HepG2 (cell line): Measurements from ENCODE around the gene ZFP36L2. TPM values are rescaled to one million over a fixed set of nuclear protein-coding genes. Genes with fewer than 3 reads are reported as not detected.
A peak's percentile ranks its signal among the peaks of the same experiment; 100 is the strongest.

ENCODE experiments used
- ATAC-seq: fragments of 200-7000 bp; cut with Tn5 transposase; 3 replicates; pipeline ENCODE4 v1.9.1; 2020; ENCODE audit warnings: mild to moderate bottlenecking, moderate library complexity
- BruUV-seq: library from RNA; stranded (reverse); fragments of 400-500 nt; replicated peaks from 2 replicates; lab custom pipeline; 2021; lab: Mats Ljungman, UMichigan
- CTCF ChIA-PET: fragments of 300-600 bp; formaldehyde crosslinking; extraction: SDS; loops from one replicate; lab custom pipeline; 2021; ENCODE audit warnings: low total read pairs, inconsistent platforms, low intra/inter-chr PET ratio; lab: Yijun Ruan, JAX
- POLR2A ChIA-PET: fragments of 350-600 bp; sonication (Branson Sonifier 250); formaldehyde crosslinking; loops from one replicate; lab custom pipeline; 2020; ENCODE audit warnings: antibody characterized with exemption, inconsistent platforms; lab: Yijun Ruan, JAX
- DNase-seq: peaks from one replicate; pipeline ENCODE4 v3.0.0-alpha.2; 2015; ENCODE audit warnings: low spot score
- FAIRE-seq: peaks from 3 replicates; lab custom pipeline; 2011; peaks lifted over from hg19 to GRCh38; lab: Jason Lieb, UNC
- H2AFZ ChIP-seq: one replicate; pipeline ENCODE4 v1.6.1; 2011; ENCODE audit warnings: low read length, inconsistent platforms
- H3K27ac ChIP-seq: fragments of 300-600 bp; 3 replicates; pipeline ENCODE4 v1.8.0; 2011; ENCODE audit warnings: mixed run types, mild to moderate bottlenecking, mixed read lengths, low read length, inconsistent platforms; ENCODE audit not compliant: insufficient read depth; ENCODE audit errors: extremely low read length
- H3K27me3 ChIP-seq, 2 experiments: fragments of 200-600 bp in 1 of 2; 2 replicates in 1 of 2; 3 replicates in 1 of 2; pipeline versions ENCODE4 v1.6.0 to v1.8.0; 2011; ENCODE audit warnings: low read length in 2 of 2, mild to moderate bottlenecking in 2 of 2, moderate library complexity in 2 of 2, inconsistent platforms in 1 of 2; ENCODE audit not compliant: insufficient read depth in 2 of 2, control insufficient read depth in 1 of 2
- H3K36me3 ChIP-seq, 2 experiments: fragments of 200-600 bp in 1 of 2; replicated peaks in 1 of 2; 2 replicates in 1 of 2; 3 replicates in 1 of 2; pipeline versions ENCODE4 v1.5.1 to v1.8.0; 2011; ENCODE audit warnings: low read length in 2 of 2, inconsistent platforms in 1 of 2; ENCODE audit not compliant: insufficient read depth in 2 of 2, control insufficient read depth in 1 of 2
- H3K4me1 ChIP-seq: 2 replicates; pipeline ENCODE4 v1.5.1; 2012; ENCODE audit warnings: low read length, inconsistent platforms; ENCODE audit not compliant: insufficient read depth
- H3K4me2 ChIP-seq: 2 replicates; pipeline ENCODE4 v1.6.0; 2011; ENCODE audit warnings: low read depth, low read length, inconsistent platforms
- H3K4me3 ChIP-seq, 3 experiments: fragments of 200-600 bp in 1 of 3; sonication (generic), shearing (Covaris generic) in 1 of 3; replicated peaks in 1 of 3; 2 replicates each; pipeline ENCODE4 v1.5.1; 2011 to 2016; ENCODE audit warnings: low read length in 3 of 3, inconsistent platforms in 2 of 3, low read depth in 2 of 3, mild to moderate bottlenecking in 2 of 3, control low read depth in 1 of 3, mixed read lengths in 1 of 3; ENCODE audit not compliant: insufficient read depth in 1 of 3
- H3K79me2 ChIP-seq: one replicate; pipeline ENCODE4 v1.6.1; 2011; ENCODE audit warnings: low read length, inconsistent platforms; ENCODE audit not compliant: insufficient read depth
- H3K9ac ChIP-seq: 2 replicates; pipeline ENCODE4 v1.6.0; 2011; ENCODE audit warnings: mild to moderate bottlenecking, low read depth, low read length, inconsistent platforms; ENCODE audit not compliant: insufficient read depth
- H3K9me3 ChIP-seq: 2 replicates; pipeline ENCODE4 v1.5.1; 2012; ENCODE audit warnings: mild to moderate bottlenecking, low read length
- H4K20me1 ChIP-seq: 2 replicates; pipeline ENCODE4 v1.6.0; 2011; ENCODE audit warnings: inconsistent platforms, mild to moderate bottlenecking, low read length, moderate library complexity; ENCODE audit not compliant: insufficient read depth
- CBX1 ChIP-seq: IDR thresholded peaks from one replicate; pipeline ENCODE4 v1.6.1; 2016; ENCODE audit warnings: antibody characterized with exemption, low read depth
- DR1 ChIP-seq: sonication (generic); formaldehyde crosslinking; IDR thresholded peaks from 2 replicates; pipeline ENCODE4 v1.8.0; 2021; ENCODE audit warnings: mild to moderate bottlenecking, missing genetic modification reagents, inconsistent platforms
- E2F2 ChIP-seq: sonication (generic); formaldehyde crosslinking; IDR thresholded peaks from 2 replicates; pipeline ENCODE4 v1.4.0; 2020; ENCODE audit warnings: missing genetic modification reagents, borderline replicate concordance
- GZF1 ChIP-seq: sonication (generic); formaldehyde crosslinking; IDR thresholded peaks from 2 replicates; pipeline ENCODE4 v1.5.1; 2020; ENCODE audit warnings: mild to moderate bottlenecking, missing genetic modification reagents
- LCORL ChIP-seq, 2 experiments: fragments of 450-650 bp in 1 of 2; sonication (generic) in 1 of 2; formaldehyde crosslinking in 1 of 2; IDR thresholded peaks; 2 replicates each; pipeline versions ENCODE4 v1.5.0 to v1.6.1; 2017 to 2020; ENCODE audit warnings: antibody characterized with exemption in 1 of 2, missing genetic modification reagents in 1 of 2
- MIXL1 ChIP-seq: IDR thresholded peaks from 2 replicates; pipeline ENCODE4 v1.6.1; 2016
- NCOR1 ChIP-seq: fragments of 200-600 bp; sonication (generic); IDR thresholded peaks from 2 replicates; pipeline ENCODE4 v1.7.0; 2017; ENCODE audit warnings: antibody characterized with exemption, low read length, borderline replicate concordance
- SNAPC2 ChIP-seq: sonication (generic); formaldehyde crosslinking; IDR thresholded peaks from 2 replicates; pipeline ENCODE4 v1.8.1; 2022; ENCODE audit warnings: mild to moderate bottlenecking, missing genetic modification reagents
- ZBTB38 ChIP-seq: sonication (generic); formaldehyde crosslinking; IDR thresholded peaks from 2 replicates; pipeline ENCODE4 v1.5.1; 2020; ENCODE audit warnings: mild to moderate bottlenecking, missing genetic modification reagents
- ZBTB39 ChIP-seq: sonication (generic); formaldehyde crosslinking; IDR thresholded peaks from 2 replicates; pipeline ENCODE4 v1.5.0; 2020; ENCODE audit warnings: missing genetic modification reagents
- ZMYM4 ChIP-seq: sonication (generic); formaldehyde crosslinking; IDR thresholded peaks from 2 replicates; pipeline ENCODE4 v1.8.1; 2023; ENCODE audit warnings: mild to moderate bottlenecking, missing genetic modification reagents
- ZNF292 ChIP-seq: sonication (generic); formaldehyde crosslinking; IDR thresholded peaks from 2 replicates; pipeline ENCODE4 v1.8.1; 2022; ENCODE audit warnings: mild to moderate bottlenecking, low read depth, missing genetic modification reagents, borderline replicate concordance
- ZNF549 ChIP-seq: sonication (generic); formaldehyde crosslinking; IDR thresholded peaks from 2 replicates; pipeline ENCODE4 v1.5.0; 2020; ENCODE audit warnings: missing genetic modification reagents
- ZNF552 ChIP-seq: sonication (generic); formaldehyde crosslinking; IDR thresholded peaks from 2 replicates; pipeline ENCODE4 v1.9.0; 2022; ENCODE audit warnings: missing genetic modification reagents, mild to moderate bottlenecking, borderline replicate concordance
- ZNF569 ChIP-seq: sonication (generic); formaldehyde crosslinking; IDR thresholded peaks from 2 replicates; pipeline ENCODE4 v1.5.0; 2020; ENCODE audit warnings: mild to moderate bottlenecking, missing genetic modification reagents, moderate library complexity, borderline replicate concordance
- ZNF572 ChIP-seq: sonication (generic); formaldehyde crosslinking; IDR thresholded peaks from 2 replicates; pipeline ENCODE4 v1.5.1; 2020; ENCODE audit warnings: mild to moderate bottlenecking, missing genetic modification reagents
- ZNF672 ChIP-seq: sonication (generic); formaldehyde crosslinking; IDR thresholded peaks from 2 replicates; pipeline ENCODE4 v1.8.1; 2022; ENCODE audit warnings: missing genetic modification reagents
- WGBS: methylation state at CpG from one replicate; pipeline ENCODE4 v1.1.6; 2017; ENCODE audit warnings: low lambda C conversion rate; 5-methylcytosine and 5-hydroxymethylcytosine counted together
- in situ Hi-C: cut with HindIII; loops from 2 replicates; pipeline ENCODE4 v1.10.0; 2017; ENCODE audit warnings: low pct_unique_long_range_greater_than_20kb; ENCODE audit not compliant: extremely low pct_ligation_motif_present
- intact Hi-C: fragments of 100-400 bp; cut with micrococcal nuclease; formaldehyde crosslinking; loops from one replicate; pipeline ENCODE4 v1.10.0; 2022; ENCODE audit not compliant: unreplicated experiment
- polyA plus RNA-seq, 8 experiments: library from polyadenylated mRNA; depleted of rRNA in 3 of 8; stranded (reverse) in 7 of 8; unstranded in 1 of 8; fragments of >200 nt; fragmentation: Illumina TruSeq in 4 of 8; extraction: Trizol in 4 of 8; gene quantifications; 2 replicates each; pipeline versions ENCODE4 v1.2.1 to v1.2.3, GENCODE V29; 2011 to 2016; ENCODE audit warnings: low read depth in 4 of 8, missing spikeins in 1 of 8, mixed read lengths in 1 of 8; ENCODE audit not compliant: insufficient read depth in 1 of 8
- total RNA-seq, 5 experiments: library from RNA; depleted of rRNA; stranded (reverse); fragments of >200 nt; fragmentation: Illumina TruSeq; extraction: Trizol; gene quantifications; 2 replicates each; pipeline ENCODE4 v1.2.3, GENCODE V29; 2016; ENCODE audit warnings: low read depth in 1 of 5
- TF ChIP-seq, protein P1 (sequence below): sonication (generic); formaldehyde crosslinking; IDR thresholded peaks from 2 replicates; pipeline ENCODE4 v1.8.0; 2022; ENCODE audit warnings: missing genetic modification reagents, low read depth, mild to moderate bottlenecking, borderline replicate concordance

Gene ZFP36L2
- total and polyA plus RNA-seq, 2 of the 13 experiments (the other 11 are each of a cell fraction or from before 2014, with no cell fraction given): 11.2 to 21.8 TPM

- TF ChIP-seq ZBTB39 (CRISPR knock-in tag): no peak
- TF ChIP-seq, protein P1, sequence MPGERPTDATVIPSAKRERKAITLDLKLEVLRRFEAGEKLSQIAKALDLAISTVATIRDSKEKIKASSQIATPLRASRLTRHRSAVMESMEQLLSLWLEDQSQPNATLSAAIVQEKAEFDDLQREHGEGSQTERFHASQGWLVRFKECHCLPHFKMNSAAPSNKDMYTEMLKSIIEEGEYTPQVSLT (CRISPR knock-in tag): no peak
Measured at GRCh38 chr2:43218155-43218701, 8.2 kb downstream of the ZFP36L2 start (continued).

GRCh38 chr2:43217228-43218154 lies 8.9 kb downstream of the ZFP36L2 start:
- peak overlapping the region in 2 of 3 experiments; percentile 80 to 89; a peak in 4 of 6 replicates for H3K4me3 ChIP-seq
- FAIRE-seq: no peak
- H3K27me3 ChIP-seq: no peaks in the 10 kb centered on the region; a peak in 1 of 5 replicates
- 52% methylated on average over 8 of the region's 11 CpGs for WGBS
- peak overlapping the region; percentile 99 for H3K4me2 ChIP-seq
- no peak for ATAC-seq
- peaks cover 5% of the 10 kb centered on the region for H4K20me1 ChIP-seq
- DNase-seq: no peak
- H3K36me3 ChIP-seq: no peaks in the 10 kb centered on the region
- peaks cover 19% of the 10 kb centered on the region for H3K79me2 ChIP-seq
- H3K4me1 ChIP-seq: peaks cover 61% of the 10 kb centered on the region
- ChIA-PET POLR2A (interaction anchor here (0.7 to 13.7 kb wide), 14 partner anchors 10 to 292 kb away, joined by 3 to 324 read pairs (median 19); partner anchors contain the start of gene ZFP36L2), CTCF (no interaction called here)
- no TSS peak for BruUV-seq
- peak overlapping the region; percentile 80 for H3K9ac ChIP-seq
- in situ Hi-C loops: no loop called here
- H3K9me3 ChIP-seq: no peaks in the 10 kb centered on the region
- peak overlapping the region; percentile 89 for H3K27ac ChIP-seq
- no peak overlapping the region for H2AFZ ChIP-seq
- intact Hi-C loops: no loop called here
- peak; percentile 24; the same call in 1 of the 2 replicates for TF ChIP-seq ZNF552 (CRISPR knock-in tag)
- no peak for TF ChIP-seq CBX1
- no peak for TF ChIP-seq DR1
- no peak for TF ChIP-seq ZNF672
- no peak for TF ChIP-seq E2F2
- TF ChIP-seq ZMYM4 (CRISPR knock-in tag): 0 out of 2 replicates have a peak, but pooled peaks have one; percentile 12
- no peak for TF ChIP-seq MIXL1 (CRISPR knock-in tag)
- no peak for TF ChIP-seq ZNF549 (CRISPR knock-in tag)
- peak; percentile 50; the same call in 1 of the 2 replicates for TF ChIP-seq ZBTB38 (CRISPR knock-in tag)
- no peak for TF ChIP-seq ZNF292 (CRISPR knock-in tag)
- TF ChIP-seq ZNF572: peak; percentile 84; the same call in 1 of the 2 replicates
- TF ChIP-seq LCORL (IDR thresholded peaks at IDR 0.05): no peak
- TF ChIP-seq LCORL (CRISPR knock-in tag; IDR thresholded peaks at IDR 0.05): 0 out of 2 replicates have a peak, but pooled peaks have one; percentile 2
- 0 out of 2 replicates have a peak, but pooled peaks have one; percentile 16 for TF ChIP-seq ZNF569 (CRISPR knock-in tag)
- no peak for TF ChIP-seq NCOR1
- no peak for TF ChIP-seq SNAPC2 (CRISPR knock-in tag)
- no peak for TF ChIP-seq GZF1 (CRISPR knock-in tag)
